Measurements from ENCODE around the gene ATG7. TPM values are rescaled to one million over a fixed set of nuclear protein-coding genes. Genes with fewer than 3 reads are reported as not detected.
"Not testable (repeated sequence)": the region's sequence is repeated elsewhere in the genome, so short reads cannot be mapped to it uniquely, and the experiment has no call there.

ATG7 gene
- total RNA-seq, 4 donors from 2014 or later = 31.3 to 67.7 (median 51.3) TPM

DNA sequence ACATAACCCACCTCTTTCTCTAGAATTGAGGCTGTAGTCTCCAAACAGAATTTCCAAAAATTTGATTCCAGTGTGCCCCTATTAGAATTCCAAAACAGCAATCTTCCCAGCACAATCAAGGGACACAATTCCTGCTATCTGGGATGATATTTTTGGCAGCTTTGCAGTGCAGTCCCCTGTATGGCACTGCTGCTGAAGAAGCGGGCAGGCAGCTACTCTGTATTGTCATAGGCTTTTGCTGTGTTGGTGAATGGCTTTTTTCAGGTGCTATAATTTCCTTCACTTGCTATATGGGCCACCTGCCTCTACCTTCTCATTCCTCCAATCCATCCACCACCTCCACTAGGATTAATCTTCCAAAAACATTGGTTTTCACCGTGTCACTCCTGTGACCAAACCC, 226.0 kb downstream of the ATG7 start:
- peak overlapping the region; percentile 39 to 72 (median 52) for H3K27ac ChIP-seq
- H3K4me3 ChIP-seq = no peak overlapping the region
- DNase-seq = no peak
- TF ChIP-seq, protein P1, sequence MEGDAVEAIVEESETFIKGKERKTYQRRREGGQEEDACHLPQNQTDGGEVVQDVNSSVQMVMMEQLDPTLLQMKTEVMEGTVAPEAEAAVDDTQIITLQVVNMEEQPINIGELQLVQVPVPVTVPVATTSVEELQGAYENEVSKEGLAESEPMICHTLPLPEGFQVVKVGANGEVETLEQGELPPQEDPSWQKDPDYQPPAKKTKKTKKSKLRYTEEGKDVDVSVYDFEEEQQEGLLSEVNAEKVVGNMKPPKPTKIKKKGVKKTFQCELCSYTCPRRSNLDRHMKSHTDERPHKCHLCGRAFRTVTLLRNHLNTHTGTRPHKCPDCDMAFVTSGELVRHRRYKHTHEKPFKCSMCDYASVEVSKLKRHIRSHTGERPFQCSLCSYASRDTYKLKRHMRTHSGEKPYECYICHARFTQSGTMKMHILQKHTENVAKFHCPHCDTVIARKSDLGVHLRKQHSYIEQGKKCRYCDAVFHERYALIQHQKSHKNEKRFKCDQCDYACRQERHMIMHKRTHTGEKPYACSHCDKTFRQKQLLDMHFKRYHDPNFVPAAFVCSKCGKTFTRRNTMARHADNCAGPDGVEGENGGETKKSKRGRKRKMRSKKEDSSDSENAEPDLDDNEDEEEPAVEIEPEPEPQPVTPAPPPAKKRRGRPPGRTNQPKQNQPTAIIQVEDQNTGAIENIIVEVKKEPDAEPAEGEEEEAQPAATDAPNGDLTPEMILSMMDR (IDR thresholded peaks at IDR 0.05) = no peak
- no peak for TF ChIP-seq POLR2A (IDR thresholded peaks at IDR 0.05)
- no peaks in the 10 kb centered on the region for H3K9me3 ChIP-seq
- H3K36me3 ChIP-seq = no peaks in the 10 kb centered on the region
- H3K4me1 ChIP-seq = peaks cover 0 to 20% (median 12%) of the 10 kb centered on the region in 3 donors
- intact Hi-C loops (cut with DNase I) = no loop called here
- WGBS, 2 donors = 79 to 94% methylated on average over 2 of the region's 2 CpGs
- no peaks in the 10 kb centered on the region for H3K27me3 ChIP-seq

DNA sequence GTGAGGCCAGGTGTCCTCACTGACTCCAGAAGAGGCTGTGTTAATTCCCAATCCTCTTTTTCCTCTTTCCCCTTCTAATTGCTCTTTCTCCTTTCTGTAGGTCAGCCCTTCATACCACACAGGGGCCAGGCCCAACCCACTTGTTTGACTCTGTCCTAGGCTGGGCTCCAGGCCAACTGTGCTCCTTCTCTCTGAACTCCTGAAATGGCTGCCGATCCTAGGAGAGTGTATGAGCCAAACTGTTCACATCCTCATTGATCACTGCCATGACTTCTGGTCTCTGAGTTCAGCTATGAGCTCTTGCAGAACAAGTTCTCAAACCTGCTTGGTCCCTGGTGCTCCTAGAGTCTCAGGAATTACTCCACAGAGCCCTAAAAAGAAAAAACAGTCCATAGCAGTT, 226.4 kb downstream of the ATG7 start:
- H3K4me1 ChIP-seq = peaks cover 0 to 20% (median 12%) of the 10 kb centered on the region in 3 donors
- H3K27me3 ChIP-seq = no peaks in the 10 kb centered on the region
- H3K27ac ChIP-seq = peak overlapping the region; percentile 39 to 72 (median 52)
- TF ChIP-seq, protein P1 (IDR thresholded peaks at IDR 0.05) = no peak
- TF ChIP-seq POLR2A (IDR thresholded peaks at IDR 0.05) = no peak
- H3K4me3 ChIP-seq = no peak overlapping the region
- H3K36me3 ChIP-seq = no peaks in the 10 kb centered on the region
- no peaks in the 10 kb centered on the region for H3K9me3 ChIP-seq
- intact Hi-C loops (cut with DNase I) = no loop called here
- DNase-seq = no peak
- 14 to 27% methylated on average over 1 of the region's 1 CpG for WGBS, 2 donors

DNA sequence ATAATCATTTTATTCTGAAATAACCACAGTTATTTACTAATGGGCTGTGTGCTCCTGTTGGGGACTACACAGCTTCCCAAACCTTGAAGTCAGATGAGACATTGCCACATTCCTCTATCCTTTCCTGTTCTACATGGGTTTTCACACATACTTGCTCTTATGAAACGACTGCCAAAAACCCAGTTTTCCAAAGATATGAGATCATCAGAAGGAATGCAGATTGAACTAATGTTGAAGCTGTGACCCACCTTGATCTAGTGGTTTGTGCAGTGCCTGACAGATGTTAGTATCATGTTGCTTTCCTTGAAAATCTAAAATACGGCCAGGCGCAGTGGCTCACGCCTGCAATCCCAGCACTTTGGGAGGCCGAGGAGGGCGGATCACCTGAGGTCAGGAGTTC, 226.9 kb downstream of the ATG7 start:
- DNase-seq = no peak
- H3K27me3 ChIP-seq = no peaks in the 10 kb centered on the region
- H3K27ac ChIP-seq = peak overlapping the region in 3 of 4 donors; percentile 39 to 72 (median 64)
- H3K4me3 ChIP-seq = no peak overlapping the region
- TF ChIP-seq, protein P1 (IDR thresholded peaks at IDR 0.05) = no peak
- no peak for TF ChIP-seq POLR2A (IDR thresholded peaks at IDR 0.05)
- H3K36me3 ChIP-seq = no peaks in the 10 kb centered on the region
- intact Hi-C loops (cut with DNase I) = no loop called here
- H3K4me1 ChIP-seq = peaks cover 0 to 20% (median 12%) of the 10 kb centered on the region in 3 donors
- H3K9me3 ChIP-seq = no peaks in the 10 kb centered on the region
- WGBS, 2 donors = 74 to 80% methylated on average over 6 of the region's 6 CpGs

DNA sequence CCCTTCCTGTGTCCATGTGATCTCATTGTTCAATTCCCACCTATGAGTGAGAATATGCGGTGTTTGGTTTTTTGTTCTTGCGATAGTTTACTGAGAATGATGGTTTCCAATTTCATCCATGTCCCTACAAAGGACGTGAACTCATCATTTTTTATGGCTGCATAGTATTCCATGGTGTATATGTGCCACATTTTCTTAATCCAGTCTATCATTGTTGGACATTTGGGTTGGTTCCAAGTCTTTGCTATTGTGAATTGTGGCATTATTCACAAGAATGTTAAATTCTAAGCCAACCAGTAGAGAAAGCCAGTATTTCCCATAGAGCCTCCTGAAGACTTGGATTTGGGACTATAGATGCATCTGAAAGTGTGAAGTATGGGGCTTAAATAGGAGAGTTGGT, 230.2 kb downstream of the ATG7 start:
- H3K9me3 ChIP-seq; intact Hi-C loops (cut with DNase I): not testable (repeated sequence)
- no CpG with 5 or more reads among the region's 3 CpGs for whole genome bisulfite sequencing, 2 donors

DNA sequence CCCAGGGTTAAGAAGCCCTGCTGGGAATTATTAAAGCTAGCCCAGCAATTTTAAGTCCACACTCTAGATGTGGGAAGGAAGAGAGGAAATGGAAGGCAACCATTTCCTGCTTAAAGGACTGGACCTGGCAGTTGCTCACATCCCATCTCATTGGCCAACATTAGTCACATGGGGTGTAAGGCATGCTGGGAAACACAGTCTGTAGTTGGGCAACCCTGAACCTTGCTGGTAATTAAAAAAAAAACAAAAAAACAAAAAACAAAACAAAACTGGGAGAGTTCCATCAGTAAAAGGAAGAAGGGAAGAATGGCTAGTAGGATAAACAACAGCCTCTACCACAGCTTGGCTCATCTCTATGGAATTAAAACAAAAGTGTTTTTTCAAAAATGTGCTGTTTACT, 235.5 kb downstream of the ATG7 start:
- no peak for DNase-seq
- intact Hi-C loops (cut with DNase I) = no loop called here
- TF ChIP-seq, protein P1 (IDR thresholded peaks at IDR 0.05) = no peak
- TF ChIP-seq POLR2A (IDR thresholded peaks at IDR 0.05) = no peak

More for the DNA sequence above, 230.2 kb downstream of the ATG7 start:
- H3K27me3 ChIP-seq, DNase-seq, H3K36me3 ChIP-seq, H3K4me3 ChIP-seq, H3K27ac ChIP-seq: not testable (repeated sequence)
- H3K4me1 ChIP-seq = peaks cover 0 to 20% (median 12%) of the 10 kb centered on the region in 3 donors

More for the DNA sequence above, 235.5 kb downstream of the ATG7 start:
- H3K9me3 ChIP-seq = no peaks in the 10 kb centered on the region
- H3K27ac ChIP-seq = peak overlapping the region in 3 of 4 donors; percentile 71 to 75 (median 73)
- no peaks in the 10 kb centered on the region for H3K36me3 ChIP-seq
- H3K4me3 ChIP-seq = no peak overlapping the region
- no peaks in the 10 kb centered on the region for H3K27me3 ChIP-seq
- peaks cover 7 to 31% (median 22%) of the 10 kb centered on the region in 3 donors for H3K4me1 ChIP-seq
